Islet of Langerhans (tissue), 1 donor: Measurements from ENCODE around the gene C1D.
A peak's percentile ranks its signal among the peaks of the same experiment; 100 is the strongest.
"Not testable (repeated sequence)": the region's sequence is repeated elsewhere in the genome, so short reads cannot be mapped to it uniquely, and the experiment has no call there.

Source experiments
- FAIRE-seq: peaks from one replicate; lab custom pipeline; 2011; peaks lifted over from hg19 to GRCh38; lab: Jason Lieb, UNC

Gene C1D

DNA sequence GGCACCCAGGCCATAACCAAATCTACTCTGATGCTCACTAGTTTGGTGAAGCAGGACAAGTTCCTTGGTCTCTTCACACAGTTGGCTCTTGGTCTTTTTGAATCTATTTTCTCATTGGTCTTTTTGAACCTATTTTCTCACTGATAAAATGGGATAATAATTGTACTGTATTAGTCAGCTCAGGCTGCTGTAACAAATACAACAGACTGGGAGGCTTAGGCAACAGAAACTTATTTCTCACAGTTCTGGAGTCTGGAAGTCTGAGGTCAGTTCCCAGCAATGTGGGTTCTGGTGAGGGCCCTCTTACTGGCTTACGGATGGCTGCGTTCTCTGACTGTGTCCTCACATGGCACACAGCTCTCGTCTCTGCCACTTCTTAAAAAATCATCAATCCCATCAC is 63.5 kb downstream of the C1D start:
- no peak for FAIRE-seq

DNA sequence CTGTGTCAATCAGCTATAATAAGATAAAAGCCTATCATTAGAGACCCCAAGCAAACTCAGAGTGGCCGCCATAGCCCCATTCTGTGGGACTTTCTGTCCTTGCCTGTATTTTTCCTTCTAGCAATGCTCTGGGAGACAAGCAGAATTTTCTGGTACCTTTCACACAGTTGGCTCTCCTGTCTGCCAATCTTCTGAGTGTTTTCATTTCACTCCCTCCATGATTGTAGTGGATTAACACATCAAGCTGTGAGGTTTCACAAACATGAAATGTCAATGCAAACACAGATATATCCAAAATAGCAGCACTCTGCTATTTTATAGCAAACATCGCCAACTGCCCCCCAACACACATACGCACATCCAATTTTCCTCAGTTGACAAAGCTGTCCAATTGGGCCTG is 64.9 kb downstream of the C1D start:
- FAIRE-seq: no peak

- peak; percentile 21 for FAIRE-seq
These were observed 65.3 kb downstream of the C1D start for GRCh38 chr2:67997528-67997900.

DNA sequence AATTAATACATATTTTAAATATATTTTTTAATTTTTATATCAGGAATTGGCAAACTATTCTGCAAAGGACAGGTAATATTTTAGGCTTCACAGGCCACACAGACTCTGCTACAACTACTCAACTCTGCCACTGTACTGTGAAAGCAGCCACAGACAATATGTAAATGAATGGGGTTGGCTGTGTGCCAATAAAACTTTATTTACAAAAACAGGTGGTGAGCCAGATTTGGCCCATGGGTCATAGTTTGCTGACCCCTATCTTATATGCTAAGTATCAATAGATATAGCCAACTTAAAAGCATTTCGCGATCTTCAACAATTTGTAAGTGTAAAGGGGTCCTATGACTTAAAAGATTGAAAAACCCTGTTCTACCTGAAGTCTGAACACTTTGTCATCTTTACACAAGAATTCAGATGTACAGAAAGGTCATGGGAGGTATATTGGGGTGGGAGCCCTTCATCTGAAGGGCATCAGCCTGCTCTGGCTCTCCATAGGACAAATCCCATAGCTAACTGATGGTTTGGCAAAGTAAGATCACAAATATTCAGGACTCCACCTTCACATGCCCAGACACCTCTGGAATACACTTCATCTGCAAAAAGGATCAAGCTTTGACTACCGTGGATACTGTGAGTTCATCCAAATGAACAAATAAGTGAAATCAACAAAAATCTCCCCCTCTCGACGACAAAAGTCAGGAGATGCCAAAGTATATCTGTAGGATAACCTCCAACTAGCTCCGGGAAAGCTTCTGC is 65.9 kb downstream of the C1D start:
- no peak for FAIRE-seq

DNA sequence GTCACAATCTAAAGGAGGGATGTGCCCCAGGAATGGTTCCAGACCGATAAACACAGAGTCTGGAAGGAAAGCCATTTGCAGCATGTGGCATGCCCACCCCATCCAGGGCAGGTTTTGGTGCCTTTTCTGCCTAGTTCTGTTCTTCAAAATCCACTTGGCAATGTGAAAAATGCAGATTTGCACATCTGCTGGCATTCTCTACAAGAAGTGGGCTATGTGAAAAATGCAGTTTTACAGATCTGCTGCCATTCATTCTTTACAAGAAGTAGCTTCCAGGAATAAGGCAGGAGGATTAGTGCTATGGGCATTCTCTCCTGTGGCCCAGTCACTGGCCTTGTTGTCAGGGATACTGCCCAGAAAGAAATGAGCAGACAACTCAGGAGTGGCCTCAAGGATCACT is 68.1 kb downstream of the C1D start:
- no peak for FAIRE-seq

GRCh38 chr2:67994069-67994468 is 68.7 kb downstream of the C1D start:
- not testable (repeated sequence) for FAIRE-seq

DNA sequence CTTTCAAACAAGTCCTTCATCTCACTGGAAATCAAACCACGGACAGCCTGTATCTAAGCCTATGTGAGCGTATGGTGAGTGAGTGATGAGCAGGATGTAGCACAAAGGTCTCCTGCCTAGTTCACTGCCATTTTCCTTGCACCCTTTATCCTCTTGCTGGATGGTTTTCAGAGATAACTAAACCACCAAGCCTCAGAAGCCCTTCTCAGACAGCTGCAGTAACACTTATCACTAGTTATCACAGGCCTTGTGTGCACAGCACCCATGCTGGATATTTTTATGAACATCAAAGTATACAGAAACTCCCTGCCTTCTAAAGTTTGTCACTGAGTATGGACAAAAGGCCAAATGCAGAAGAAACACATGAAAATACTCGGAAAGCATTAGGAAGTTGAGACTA is 69.5 kb downstream of the C1D start:
- FAIRE-seq: no peak

- no peak for FAIRE-seq
These were observed 71.3 kb downstream of the C1D start for GRCh38 chr2:67991456-67991855.
